HCT116 (cell line): ENCODE measurements around the gene DOK6. TPM values are rescaled to one million over a fixed set of nuclear protein-coding genes. Genes with fewer than 3 reads are reported as not detected.

Source experiments
- ATAC-seq: fragments of 200-7000 bp; cut with Tn5 transposase; 2 replicates; pipeline ENCODE4 v1.9.1; 2020; ENCODE audit warnings: mild to moderate bottlenecking, moderate library complexity
- BruUV-seq: library from RNA; stranded (reverse); fragments of 400-500 nt; replicated peaks from 2 replicates; lab custom pipeline; 2021; lab: Mats Ljungman, UMichigan
- CTCF ChIA-PET: fragments of 300-600 bp; sonication (Branson Sonifier 250); formaldehyde crosslinking; loops from one replicate; lab custom pipeline; 2021; ENCODE audit warnings: antibody characterized with exemption; lab: Charles Lee
- POLR2A ChIA-PET: fragments of 300-600, 350-600 bp; sonication (Branson Sonifier 250); formaldehyde crosslinking; loops from one replicate; lab custom pipeline; 2021; ENCODE audit warnings: antibody characterized with exemption; lab: Charles Lee
- RAD21 ChIA-PET, 2 experiments: fragments of 300-600 bp; sonication (Branson Sonifier 250); formaldehyde crosslinking; loops; one replicate each; lab custom pipeline; 2023; ENCODE audit warnings: low total read pairs in 2 of 2; ENCODE audit not compliant: uncharacterized antibody in 2 of 2, unreplicated experiment in 2 of 2, low non-redundant PET in 1 of 2; lab: Charles Lee
- DNase-seq: peaks from one replicate; pipeline ENCODE4 v3.0.0-alpha.2; 2010; ENCODE audit warnings: low read depth, low spot score
- H2AFZ ChIP-seq: fragments of 200-600 bp; shearing (Covaris generic), sonication (generic); 2 replicates; pipeline ENCODE4 v1.6.1; 2017; ENCODE audit warnings: low read depth, mixed run types, mixed read lengths, antibody characterized with exemption, low read length; ENCODE audit not compliant: poor library complexity, severe bottlenecking
- H3K27ac ChIP-seq: 2 replicates; pipeline ENCODE4 v1.5.1; 2012; ENCODE audit warnings: low read depth, low read length
- H3K27me3 ChIP-seq: fragments of 200-600 bp; sonication (generic); 2 replicates; pipeline ENCODE4 v1.6.1; 2016; ENCODE audit warnings: mixed run types, low read length, mixed read lengths; ENCODE audit not compliant: insufficient read depth
- H3K36me3 ChIP-seq, 2 experiments: fragments of 200-500 bp in 1 of 2; fragments of 200-600 bp in 1 of 2; sonication (Bioruptor generic) in 1 of 2; sonication (generic) in 1 of 2; 2 replicates each; pipeline versions ENCODE4 v1.5.1 to v1.6.1; 2014 to 2016; ENCODE audit warnings: low read length in 2 of 2, inconsistent platforms in 1 of 2, mixed read lengths in 1 of 2, mixed run types in 1 of 2; ENCODE audit not compliant: insufficient read depth in 2 of 2, control insufficient read depth in 1 of 2
- H3K4me1 ChIP-seq, 2 experiments: fragments of 200-600 bp in 1 of 2; sonication (generic) in 1 of 2; 2 replicates each; pipeline versions ENCODE4 v1.5.1 to v1.6.1; 2012 to 2017; ENCODE audit warnings: low read length in 2 of 2, inconsistent platforms in 1 of 2, mild to moderate bottlenecking in 1 of 2, mixed read lengths in 1 of 2, mixed run types in 1 of 2, moderate library complexity in 1 of 2; ENCODE audit not compliant: insufficient read depth in 2 of 2, control insufficient read depth in 1 of 2
- H3K4me2 ChIP-seq: fragments of 200-600 bp; sonication (generic); 2 replicates; pipeline ENCODE4 v1.6.1; 2017; ENCODE audit warnings: mixed run types, low read length, mixed read lengths
- H3K4me3 ChIP-seq, 2 experiments: fragments of 200-600 bp in 1 of 2; sonication (generic) in 1 of 2; replicated peaks in 1 of 2; 2 replicates each; pipeline ENCODE4 v1.5.1; 2011 to 2016; ENCODE audit warnings: low read length in 2 of 2, control low read depth in 1 of 2, low read depth in 1 of 2, mild to moderate bottlenecking in 1 of 2, mixed read lengths in 1 of 2, mixed run types in 1 of 2
- H3K79me2 ChIP-seq: fragments of 200-600 bp; sonication (generic); 2 replicates; pipeline ENCODE4 v1.6.1; 2017; ENCODE audit warnings: mild to moderate bottlenecking, mixed run types, low read length, moderate library complexity, mixed read lengths; ENCODE audit not compliant: insufficient read depth
- H3K9ac ChIP-seq: fragments of 200-600 bp; sonication (generic); 2 replicates; pipeline ENCODE4 v1.6.1; 2016; ENCODE audit warnings: low read length, mixed read lengths
- H3K9me2 ChIP-seq: fragments of 200-600 bp; sonication (generic), shearing (Covaris generic); 2 replicates; pipeline ENCODE4 v1.6.1; 2017; ENCODE audit warnings: mixed run types, mild to moderate bottlenecking, moderate library complexity; ENCODE audit not compliant: insufficient read depth
- H3K9me3 ChIP-seq, 2 experiments: fragments of 200-500 bp in 1 of 2; fragments of 200-600 bp in 1 of 2; sonication (Bioruptor generic) in 1 of 2; sonication (generic) in 1 of 2; 2 replicates each; pipeline ENCODE4 v1.6.1; 2014 to 2017; ENCODE audit warnings: low read length in 2 of 2, mixed read lengths in 2 of 2, inconsistent platforms in 1 of 2, low read depth in 1 of 2, mild to moderate bottlenecking in 1 of 2, mixed run types in 1 of 2, moderate library complexity in 1 of 2; ENCODE audit not compliant: control insufficient read depth in 1 of 2, insufficient read depth in 1 of 2
- H4K20me1 ChIP-seq: fragments of 200-600 bp; sonication (generic), shearing (Covaris generic); 2 replicates; pipeline ENCODE4 v1.6.1; 2017; ENCODE audit warnings: mixed run types, mild to moderate bottlenecking, moderate library complexity; ENCODE audit not compliant: insufficient read depth
- ATF3 ChIP-seq: IDR thresholded peaks from 2 replicates; pipeline ENCODE4 v1.6.1; 2012
- ELF1 ChIP-seq: IDR thresholded peaks from 2 replicates; pipeline ENCODE4 v1.6.1; 2012; ENCODE audit warnings: low read depth, borderline replicate concordance
- EZH2 ChIP-seq: fragments of 200-600 bp; sonication (generic); IDR thresholded peaks from 2 replicates; pipeline ENCODE4 v1.6.1; 2017; ENCODE audit warnings: antibody characterized with exemption, mixed run types
- EZH2phosphoT487 ChIP-seq: fragments of 200-600 bp; IDR thresholded peaks from 2 replicates; pipeline ENCODE4 v1.6.1; 2018; ENCODE audit warnings: antibody characterized with exemption, borderline replicate concordance
- FOSL1 ChIP-seq: IDR thresholded peaks from 2 replicates; pipeline ENCODE4 v1.6.1; 2012; ENCODE audit warnings: low read depth
- JUND ChIP-seq: IDR thresholded peaks from 2 replicates; pipeline ENCODE4 v1.6.1; 2012
- MAX ChIP-seq: IDR thresholded peaks from 2 replicates; pipeline ENCODE4 v1.6.1; 2012
- RAD21 ChIP-seq: IDR thresholded peaks from 2 replicates; pipeline ENCODE4 v1.6.1; 2012; ENCODE audit warnings: low read depth, mild to moderate bottlenecking
- REST ChIP-seq: IDR thresholded peaks from 2 replicates; pipeline ENCODE4 v1.6.1; 2012; ENCODE audit warnings: low read depth
- SIN3A ChIP-seq: IDR thresholded peaks from 2 replicates; pipeline ENCODE4 v1.6.1; 2012; ENCODE audit warnings: low read depth
- SP1 ChIP-seq: IDR thresholded peaks from 2 replicates; pipeline ENCODE4 v1.6.1; 2012; ENCODE audit warnings: low read depth
- SRF ChIP-seq: IDR thresholded peaks from 2 replicates; pipeline ENCODE4 v1.6.1; 2012; ENCODE audit warnings: low read depth
- TCF7L2 ChIP-seq: IDR thresholded peaks from 2 replicates; pipeline ENCODE4 v1.7.0; 2011; ENCODE audit warnings: borderline replicate concordance, inconsistent platforms; ENCODE audit not compliant: insufficient read depth, insufficient read length; ENCODE audit errors: extremely low read depth
- YY1 ChIP-seq: IDR thresholded peaks from 2 replicates; pipeline ENCODE4 v1.6.1; 2011; ENCODE audit warnings: low read length, low read depth, moderate library complexity, mild to moderate bottlenecking; ENCODE audit not compliant: insufficient replicate concordance; ENCODE audit errors: extremely low read depth
- ZBTB33 ChIP-seq: IDR thresholded peaks from 2 replicates; pipeline ENCODE4 v1.6.1; 2011; ENCODE audit warnings: mild to moderate bottlenecking, low read length, moderate library complexity; ENCODE audit not compliant: insufficient replicate concordance; ENCODE audit errors: extremely low read depth
- ZFX ChIP-seq: fragments of 450-650 bp; IDR thresholded peaks from 2 replicates; pipeline ENCODE4 v1.6.1; 2017
- ZNF274 ChIP-seq: fragments of 200-500 bp; sonication (Bioruptor generic); IDR thresholded peaks from 2 replicates; pipeline ENCODE4 v1.6.1; 2014; ENCODE audit warnings: mild to moderate bottlenecking, low read depth, low read length, inconsistent platforms
- intact Hi-C: fragments of 100-400 bp; cut with micrococcal nuclease; formaldehyde crosslinking; loops from 2 replicates; pipeline ENCODE4 v1.10.0; 2022
- total RNA-seq: library from RNA; stranded (reverse); gene quantifications from one replicate; pipeline ENCODE4 v1.2.1, GENCODE V29; 2021; ENCODE audit not compliant: unreplicated experiment

DOK6 gene
- total RNA-seq, 1 experiment from 2014 or later: not detected

GRCh38 chr18:69523582-69523981 is 122.9 kb downstream of the DOK6 start (continued):
- TF ChIP-seq REST: no peak

- ChIA-PET CTCF (no interaction called here), POLR2A (no interaction called here), RAD21 (no interaction called here)
- H3K4me1 ChIP-seq: no peaks in the 10 kb centered on the region
- BruUV-seq: no TSS peak
- no peaks in the 10 kb centered on the region for H3K36me3 ChIP-seq
- no peak overlapping the region for H2AFZ ChIP-seq
- H3K9me3 ChIP-seq: no peaks in the 10 kb centered on the region
- intact Hi-C loops: no loop called here
- no peak for DNase-seq
- no peak overlapping the region for H3K4me3 ChIP-seq
- H3K9me2 ChIP-seq: no peaks in the 10 kb centered on the region
- H3K27me3 ChIP-seq: no peaks in the 10 kb centered on the region
- no peaks in the 10 kb centered on the region for H4K20me1 ChIP-seq
- no peak for ATAC-seq
- H3K79me2 ChIP-seq: no peaks in the 10 kb centered on the region
- H3K4me2 ChIP-seq: no peak overlapping the region
- H3K27ac ChIP-seq: no peak overlapping the region
- H3K9ac ChIP-seq: no peak overlapping the region
- TF ChIP-seq ZNF274: no peak
- TF ChIP-seq YY1: no peak
- no peak for TF ChIP-seq SIN3A
- no peak for TF ChIP-seq RAD21
- no peak for TF ChIP-seq EZH2
- TF ChIP-seq ZBTB33: no peak
- TF ChIP-seq SP1: no peak
- no peak for TF ChIP-seq FOSL1
- no peak for TF ChIP-seq ZFX
- TF ChIP-seq EZH2phosphoT487: no peak
- no peak for TF ChIP-seq MAX
- TF ChIP-seq JUND: no peak
- TF ChIP-seq REST: no peak
- TF ChIP-seq ATF3: no peak
- TF ChIP-seq TCF7L2: no peak
- no peak for TF ChIP-seq SRF
- no peak for TF ChIP-seq ELF1
Measured at GRCh38 chr18:69528435-69528834, 127.7 kb downstream of the DOK6 start.
